Superior temporal gyrus (tissue), 1 donor: Measurements from ENCODE around the gene PARP9.

Source experiments
- DNase-seq: peaks from one replicate; pipeline ENCODE4 v3.0.0-alpha.2; 2016; ENCODE audit errors: extremely low spot score

Gene PARP9

DNA sequence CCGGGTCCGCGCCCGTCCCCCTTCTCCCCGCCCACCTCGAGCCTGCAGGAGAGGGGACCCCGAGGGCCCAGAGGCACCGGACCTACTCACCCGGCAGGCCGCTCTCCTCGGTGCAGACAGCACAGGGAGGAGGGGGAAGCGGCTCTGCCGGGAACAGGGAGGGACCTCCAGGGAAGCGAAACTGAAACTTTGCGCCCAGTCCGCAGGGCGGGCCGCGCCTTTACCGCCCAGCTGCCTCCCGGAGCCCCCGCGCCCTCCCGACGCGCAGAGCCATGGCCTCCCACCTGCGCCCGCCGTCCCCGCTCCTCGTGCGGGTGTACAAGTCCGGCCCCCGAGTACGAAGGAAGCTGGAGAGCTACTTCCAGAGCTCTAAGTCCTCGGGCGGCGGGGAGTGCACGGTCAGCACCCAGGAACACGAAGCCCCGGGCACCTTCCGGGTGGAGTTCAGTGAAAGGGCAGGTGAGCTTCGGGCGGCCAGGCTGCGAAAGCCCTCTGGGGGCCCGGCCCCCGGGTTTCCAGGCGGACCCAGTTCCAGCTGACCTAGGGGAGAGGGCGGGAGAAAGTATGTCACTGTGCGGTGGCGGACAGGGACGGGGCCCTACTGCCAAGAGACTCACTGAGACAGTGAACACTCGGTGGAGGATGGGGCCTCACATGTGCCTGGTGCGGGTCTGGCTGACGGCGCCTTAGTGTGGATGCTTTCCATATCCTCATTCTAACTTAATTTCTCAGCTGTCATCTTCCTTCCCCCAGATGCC is at the start of gene PARP9, which contains the start of gene DTX3L:
PARP9 (minus strand) TSS at position 146 of the 758 bp plus-strand sequence. CDS start 4,680 bp downstream, outside the sequence.
DTX3L (plus strand) TSS at position 184 of the 758 bp plus-strand sequence; CDS start at position 273, 89 bp downstream.
- DNase-seq, result peak; percentile 54

DNA sequence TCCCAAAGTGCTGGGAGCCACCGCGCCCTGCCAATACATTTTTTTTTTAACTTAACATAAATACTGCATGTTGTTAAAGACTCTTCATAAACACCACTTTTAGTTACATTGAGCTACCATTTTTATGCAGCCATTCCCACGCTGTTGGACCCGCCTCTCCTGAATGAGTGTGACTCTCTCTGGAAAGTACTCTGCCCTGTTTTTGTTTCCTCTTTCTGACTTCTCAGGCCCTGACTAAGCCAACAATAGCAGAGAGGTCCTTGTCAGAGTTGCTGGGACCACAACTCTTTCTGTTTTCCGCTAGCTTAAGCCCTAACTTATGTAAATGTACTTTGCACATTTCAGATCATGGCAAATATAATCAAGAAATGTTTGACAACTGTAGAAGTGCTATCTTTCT is 48.6 kb upstream of the PARP9 start:
- DNase-seq, result no peak

DNA sequence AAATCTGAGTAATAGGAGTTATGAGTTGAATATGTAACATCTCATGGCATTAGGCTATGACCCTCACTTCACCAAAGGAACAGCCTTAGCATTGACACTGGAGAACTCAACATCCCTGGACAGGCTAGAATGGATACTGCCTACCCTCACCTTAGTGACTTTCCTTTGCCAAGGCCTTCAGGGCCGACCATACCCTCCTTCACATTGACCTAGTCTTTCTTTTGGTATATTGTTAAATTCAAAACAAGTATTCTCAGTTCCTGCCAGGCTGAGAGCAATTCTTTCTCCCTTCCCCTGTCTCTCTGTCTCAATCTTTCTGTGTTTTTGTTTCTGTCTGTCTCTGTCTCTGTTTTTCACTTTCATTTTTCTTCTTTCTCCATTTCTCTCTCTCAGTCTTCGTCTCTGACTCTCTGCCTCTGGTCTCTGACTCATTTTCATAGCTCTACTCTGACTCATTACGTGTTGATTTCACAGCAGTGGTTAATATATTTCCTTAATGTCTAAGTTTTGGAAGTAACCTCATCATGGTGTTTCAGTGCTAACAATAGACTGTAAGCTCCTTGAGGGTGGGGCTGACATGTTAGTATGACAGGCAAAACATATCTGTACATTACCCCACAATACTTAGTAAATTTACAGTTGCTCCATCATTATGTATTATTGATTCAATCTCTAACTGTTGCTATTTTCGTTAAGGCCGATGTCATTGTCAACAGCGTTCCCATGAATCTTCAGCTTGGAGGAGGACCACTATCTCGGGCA is 45.9 kb upstream of the PARP9 start:
- no peak for DNase-seq

DNA sequence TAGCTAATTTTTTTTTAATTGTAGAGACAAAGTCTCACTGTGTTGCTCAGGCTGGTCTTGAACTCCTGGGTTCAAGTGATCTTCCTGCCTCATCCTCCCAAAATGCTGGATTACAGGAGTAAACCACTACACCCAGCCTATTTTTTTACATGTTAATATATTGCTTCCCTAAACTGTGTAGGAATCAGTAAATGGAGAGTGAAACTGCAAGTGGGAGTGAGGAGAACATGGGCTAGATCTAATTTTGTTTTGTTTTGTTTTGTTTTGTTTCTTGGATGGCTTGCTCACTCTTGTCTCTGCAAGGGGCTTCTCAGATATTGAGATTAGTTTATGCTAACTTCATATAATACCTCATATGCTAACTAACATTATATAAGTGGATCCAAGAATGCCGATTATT is 44.8 kb upstream of the PARP9 start:
- DNase-seq, result no peak

DNA sequence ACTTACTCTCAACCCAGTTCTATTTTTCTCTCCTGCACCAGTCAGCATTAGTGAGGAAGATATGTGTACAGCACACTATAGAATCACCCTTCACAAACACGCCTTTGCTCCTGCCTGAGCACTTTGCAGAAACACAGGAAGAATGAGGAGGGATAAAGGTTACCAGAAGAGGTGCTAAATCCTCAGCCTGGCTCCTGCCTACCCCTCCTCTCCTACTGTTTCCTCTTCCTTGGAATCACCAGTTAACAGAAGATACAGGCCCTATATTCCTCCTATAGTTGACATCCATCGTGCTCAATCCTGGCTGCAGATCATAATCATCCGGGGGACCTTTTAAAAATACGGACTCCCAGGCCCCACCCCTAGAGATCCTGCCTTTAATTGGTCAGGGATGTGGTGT is 42.2 kb upstream of the PARP9 start:
- DNase-seq, result no peak

DNA sequence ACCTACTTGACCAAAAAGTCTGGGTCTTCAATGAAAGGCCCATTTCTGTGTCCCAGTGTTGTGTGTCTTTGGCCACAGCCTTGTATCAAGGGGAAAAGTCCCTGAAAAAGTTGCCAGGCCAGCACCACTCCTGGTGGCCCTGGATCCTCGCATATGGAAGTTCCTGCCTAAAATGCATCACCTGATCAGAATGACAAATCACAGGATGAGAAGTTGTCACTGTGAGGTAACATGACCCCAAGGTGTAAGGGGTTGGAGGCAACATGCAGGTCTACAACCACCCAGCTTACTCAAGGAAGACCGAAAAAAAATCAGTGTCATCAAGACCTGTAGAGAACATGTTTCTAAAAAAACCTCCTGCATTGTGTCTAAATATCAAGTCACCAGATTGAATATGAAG is 39.0 kb upstream of the PARP9 start:
- DNase-seq, result no peak

DNA sequence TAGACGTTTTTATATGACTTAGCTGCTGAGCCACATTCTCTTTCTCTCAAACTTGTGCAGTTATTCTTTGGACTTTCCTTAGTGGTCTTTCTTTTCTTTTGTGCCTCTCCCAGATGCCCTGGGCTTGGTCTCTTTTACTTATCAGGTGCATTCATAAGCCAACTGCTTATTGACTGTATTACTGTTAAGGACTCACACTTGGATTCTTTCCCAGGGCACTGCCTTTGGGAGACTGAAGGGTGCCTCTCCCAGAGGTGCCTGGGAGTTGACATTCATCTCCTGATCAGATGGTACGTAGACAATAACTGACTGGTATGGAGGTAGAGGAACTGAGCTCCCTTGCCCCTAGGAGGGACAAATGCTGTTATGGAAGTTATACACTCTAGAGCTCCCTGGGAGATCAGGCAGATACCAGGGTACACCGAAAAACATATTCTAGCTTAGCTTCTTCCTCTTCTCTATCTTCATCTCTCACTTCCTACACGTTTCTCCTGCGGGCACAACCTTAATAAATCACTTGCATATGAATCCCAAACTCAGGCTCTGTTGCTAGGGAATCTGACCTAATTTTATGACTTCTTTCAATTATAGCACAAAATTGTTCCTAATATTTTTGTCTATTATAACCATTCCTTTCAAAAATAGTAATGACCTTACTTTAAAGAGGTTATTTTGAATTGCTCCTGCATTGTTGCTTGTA is 38.1 kb upstream of the PARP9 start:
- no peak for DNase-seq

DNA sequence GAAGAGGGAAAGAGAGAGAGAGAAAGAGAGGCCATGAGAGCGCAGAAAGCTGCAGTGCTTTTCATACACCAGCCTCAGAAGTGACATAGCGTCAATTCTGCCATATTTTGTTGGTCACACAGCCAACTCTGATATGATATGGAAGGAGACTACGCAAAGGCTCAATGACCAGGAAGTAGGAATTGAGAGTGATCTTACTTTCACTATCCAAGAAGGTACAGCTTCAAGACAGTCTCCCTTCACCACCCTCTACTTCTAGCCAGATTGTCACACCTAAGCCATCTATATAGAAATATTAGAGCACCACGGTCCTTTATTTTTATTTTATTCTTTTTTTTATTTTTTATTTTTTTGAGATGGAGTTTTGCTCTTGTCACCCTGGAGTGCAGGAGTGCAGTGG is 34.5 kb upstream of the PARP9 start:
- no peak for DNase-seq

DNA sequence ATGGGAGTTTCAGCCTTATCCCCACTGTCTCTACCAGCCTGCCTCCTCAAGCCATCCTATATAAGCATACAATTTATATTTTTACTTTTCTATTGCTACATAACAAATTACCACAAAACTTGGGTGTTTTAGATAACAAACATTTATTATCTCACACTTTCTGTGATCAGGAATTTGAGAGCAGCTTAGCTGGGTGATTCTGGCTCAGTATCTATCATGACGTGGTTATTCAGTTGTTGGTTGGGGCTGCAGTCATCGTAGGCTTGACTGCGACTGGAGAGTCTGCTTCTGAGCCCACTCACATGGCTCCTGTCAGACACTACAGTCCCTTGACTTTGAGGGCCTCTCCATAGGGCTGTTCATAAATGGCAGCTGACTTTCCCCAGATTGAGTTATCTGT is 34.1 kb upstream of the PARP9 start:
- no peak for DNase-seq

DNA sequence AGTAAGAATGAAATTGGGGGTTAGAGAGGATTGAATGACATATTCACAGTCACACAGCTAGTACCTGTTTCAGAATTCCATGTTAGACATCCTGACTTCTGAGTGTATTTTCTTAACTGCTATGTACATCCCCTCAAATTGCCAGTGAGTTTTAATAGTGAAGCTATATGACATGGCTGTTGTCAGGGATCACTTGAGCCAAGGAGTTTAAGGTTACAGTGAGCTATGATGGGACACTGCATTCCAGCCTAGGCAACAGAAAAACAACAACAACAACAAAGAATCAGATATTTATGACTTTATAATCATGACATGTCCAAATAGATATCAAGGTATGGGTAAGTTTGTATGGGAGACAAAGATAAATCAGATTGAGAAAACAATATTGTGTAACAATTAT is 29.9 kb upstream of the PARP9 start:
- DNase-seq, result no peak

DNA sequence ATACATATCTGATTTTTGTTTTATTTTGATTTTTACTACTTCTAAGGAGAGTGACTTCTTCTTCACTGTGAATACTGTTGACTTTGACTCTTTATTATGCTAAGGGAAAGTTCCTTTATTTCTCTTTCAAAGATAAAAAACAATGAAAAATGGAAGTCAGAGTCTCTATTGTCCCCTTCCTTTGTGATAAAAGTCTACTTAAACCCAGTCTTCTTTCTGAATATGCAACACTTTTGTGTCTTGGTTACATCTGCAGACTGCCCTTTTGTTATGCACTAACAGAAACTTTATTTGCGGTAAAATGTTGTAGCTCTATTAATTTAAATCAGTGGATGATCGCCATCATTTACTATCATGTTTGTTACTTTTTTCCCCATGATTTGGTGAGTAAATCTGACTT is 26.5 kb upstream of the PARP9 start:
- DNase-seq, result no peak

DNA sequence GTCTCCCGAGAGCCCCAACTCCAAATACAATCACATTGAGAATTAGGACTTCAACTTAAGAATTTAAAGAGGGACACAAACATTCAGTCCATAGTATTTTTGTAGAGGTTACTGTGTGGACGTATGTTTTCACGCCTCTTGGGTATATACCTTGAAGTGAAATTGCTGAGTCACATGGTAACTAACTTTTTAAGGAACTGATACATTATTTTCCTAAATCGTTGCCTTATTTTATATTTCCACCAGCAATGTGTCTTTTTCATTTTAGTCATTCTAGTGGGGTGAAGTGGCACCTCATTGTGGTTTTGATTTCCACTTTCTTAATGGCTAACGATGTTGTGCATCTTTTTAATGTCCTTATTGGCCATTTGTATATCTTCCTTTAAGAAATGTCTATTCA is 25.2 kb upstream of the PARP9 start:
- no peak for DNase-seq

DNA sequence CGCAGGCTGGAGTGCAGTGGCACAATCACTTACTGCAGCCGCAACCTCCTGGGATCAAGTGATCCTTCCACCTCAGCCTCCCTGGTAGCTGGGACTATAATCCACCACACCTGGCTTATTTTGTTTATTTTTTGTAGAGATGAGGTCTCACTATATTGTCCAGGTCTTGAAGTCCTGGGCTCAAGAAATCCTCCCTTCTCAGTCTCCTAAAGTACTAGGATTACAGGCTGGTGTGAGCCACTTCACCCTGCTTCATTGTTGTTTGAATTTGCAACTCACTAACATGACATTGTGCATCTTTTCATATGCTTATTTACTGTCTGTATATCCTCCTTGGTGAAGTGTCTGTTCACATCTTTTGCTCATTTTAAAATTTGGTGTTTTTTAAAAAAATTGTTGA is 23.5 kb upstream of the PARP9 start:
- no peak for DNase-seq

DNA sequence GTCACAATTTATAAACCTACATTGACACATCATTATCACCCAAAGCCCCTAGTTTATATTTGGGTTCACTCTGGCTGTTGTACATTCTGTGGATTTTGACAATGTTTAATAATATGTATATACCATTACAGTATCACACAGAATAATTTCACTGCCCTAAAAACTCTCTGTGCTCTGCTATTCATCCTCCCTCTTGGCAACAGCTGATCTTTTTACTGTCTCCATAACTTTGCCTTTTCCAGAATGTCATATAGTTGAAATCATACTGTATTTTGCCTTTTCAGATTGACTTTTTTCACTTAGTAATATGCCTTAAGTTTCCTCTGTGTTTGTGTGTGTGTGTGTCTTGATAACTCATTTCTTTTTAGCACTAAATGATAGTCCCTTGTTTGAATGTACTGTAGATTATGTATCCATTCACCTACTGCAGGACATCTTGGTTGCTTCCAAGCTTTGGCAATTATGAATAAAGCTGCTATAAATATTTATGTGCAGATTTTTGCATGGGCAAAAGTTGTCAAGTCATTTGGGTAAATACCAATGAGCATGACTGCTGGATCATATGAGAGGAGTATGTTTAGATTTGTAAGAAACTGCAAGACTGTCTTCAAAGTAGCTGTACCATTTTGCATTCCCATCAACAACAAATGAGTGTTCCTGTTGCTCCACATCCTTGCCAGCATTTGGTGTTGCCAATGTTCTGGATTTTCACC is 22.8 kb upstream of the PARP9 start:
- no peak for DNase-seq

DNA sequence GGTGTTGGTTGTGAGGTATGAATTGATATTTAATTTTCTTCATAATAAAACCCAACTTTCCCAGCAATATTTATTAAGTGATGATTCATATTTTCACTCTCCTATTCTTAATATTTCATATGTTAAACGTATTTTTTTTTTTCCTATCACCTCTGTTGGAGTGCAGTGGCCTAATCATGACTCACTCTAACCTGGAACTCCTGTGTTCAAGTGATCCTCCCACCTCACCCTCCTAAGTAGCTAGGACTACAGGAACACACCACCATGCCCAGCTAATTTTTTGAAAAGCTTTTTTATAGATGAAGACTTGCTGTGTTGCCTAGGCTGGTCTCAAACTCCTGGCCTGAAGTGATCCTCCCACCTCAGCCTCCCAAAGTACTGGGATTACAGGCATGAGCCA is 22.0 kb upstream of the PARP9 start:
- no peak for DNase-seq

DNA sequence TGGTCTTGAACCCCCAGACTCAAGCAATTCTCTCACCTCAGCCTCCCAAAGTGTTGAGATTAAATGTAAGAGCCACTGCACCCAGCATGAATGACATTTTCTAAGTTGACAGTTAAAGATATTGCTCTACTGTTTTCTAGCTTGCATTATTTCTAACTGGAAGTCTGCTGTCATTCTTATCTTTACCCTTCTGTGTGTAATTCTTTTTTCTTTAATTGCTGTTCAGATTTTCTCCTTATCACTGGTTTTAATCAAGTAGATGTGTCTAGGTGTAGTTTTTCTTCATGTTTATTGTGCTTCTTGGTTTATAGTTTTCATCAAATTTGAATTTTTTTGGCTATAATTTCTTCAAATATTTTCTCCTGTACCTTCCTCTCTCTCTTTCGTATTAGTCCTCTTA is 18.3 kb upstream of the PARP9 start:
- no peak for DNase-seq

DNA sequence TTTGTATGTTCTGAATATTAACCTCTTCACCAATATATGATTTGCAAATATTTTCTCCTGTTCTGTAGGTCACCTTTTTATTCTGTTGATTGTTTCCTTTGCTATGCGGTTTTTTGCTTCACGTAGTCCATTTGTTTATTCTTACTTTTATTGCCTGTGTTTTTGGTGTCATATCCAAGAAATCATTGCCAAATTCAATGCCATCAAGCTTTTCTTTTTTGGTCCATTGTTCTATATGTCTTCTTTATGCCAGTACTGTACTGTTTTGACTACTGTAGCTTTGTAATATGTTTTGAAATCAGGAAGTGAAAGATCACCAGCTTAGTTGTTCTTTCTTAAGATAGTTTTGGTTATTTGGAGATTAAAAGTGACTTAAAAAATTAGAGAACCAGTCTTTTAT is 17.5 kb upstream of the PARP9 start:
- DNase-seq, result no peak

DNA sequence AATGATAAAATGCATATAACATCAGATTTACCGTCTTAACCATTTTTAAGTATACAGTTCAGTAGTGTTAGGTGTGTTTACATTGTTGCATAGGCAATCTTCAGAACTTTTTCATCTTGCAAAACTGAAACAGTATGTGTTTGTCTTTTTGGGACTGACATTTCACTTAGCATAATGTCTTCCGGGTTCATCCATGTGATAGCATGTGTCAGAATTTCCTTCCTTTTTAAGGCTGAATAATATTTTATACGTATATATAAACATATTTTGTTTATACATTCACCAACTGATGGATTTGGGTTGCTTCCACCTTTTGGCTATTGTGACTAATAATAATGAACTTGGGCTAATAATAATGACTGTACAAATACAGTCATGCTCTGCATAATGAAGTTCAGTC is 16.4 kb upstream of the PARP9 start:
- no peak for DNase-seq

DNA sequence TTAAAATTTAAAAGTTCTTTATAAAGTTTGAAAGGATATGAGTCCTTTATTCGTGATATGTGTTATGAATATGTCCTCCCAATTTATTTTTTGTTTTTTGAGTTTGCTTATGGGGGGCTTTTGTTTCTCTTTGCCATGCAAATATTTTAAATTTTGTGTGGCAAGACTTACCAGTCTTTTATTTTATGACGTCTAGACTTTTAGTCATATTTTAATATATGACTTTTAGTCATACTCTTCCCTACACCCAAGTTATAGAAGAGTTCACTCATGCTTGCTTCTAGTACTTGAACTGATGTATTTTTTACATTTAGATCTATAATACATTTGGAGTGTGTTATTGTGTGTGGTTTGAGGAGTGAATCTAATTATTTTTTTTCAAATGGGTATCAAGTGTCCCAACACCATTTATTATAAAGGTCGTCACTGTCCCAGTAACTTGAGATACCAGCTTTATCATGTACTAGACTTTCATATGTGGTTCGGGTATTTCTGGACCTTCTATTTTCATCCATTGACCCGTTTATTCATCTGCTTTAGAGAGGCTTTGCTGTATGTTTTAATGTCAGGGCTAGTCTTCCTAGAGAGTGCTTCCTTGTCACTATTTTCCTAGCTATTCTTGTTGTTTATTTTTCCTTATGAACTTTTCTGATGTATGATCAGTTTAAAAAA is 14.1 kb upstream of the PARP9 start:
- DNase-seq, result no peak

DNA sequence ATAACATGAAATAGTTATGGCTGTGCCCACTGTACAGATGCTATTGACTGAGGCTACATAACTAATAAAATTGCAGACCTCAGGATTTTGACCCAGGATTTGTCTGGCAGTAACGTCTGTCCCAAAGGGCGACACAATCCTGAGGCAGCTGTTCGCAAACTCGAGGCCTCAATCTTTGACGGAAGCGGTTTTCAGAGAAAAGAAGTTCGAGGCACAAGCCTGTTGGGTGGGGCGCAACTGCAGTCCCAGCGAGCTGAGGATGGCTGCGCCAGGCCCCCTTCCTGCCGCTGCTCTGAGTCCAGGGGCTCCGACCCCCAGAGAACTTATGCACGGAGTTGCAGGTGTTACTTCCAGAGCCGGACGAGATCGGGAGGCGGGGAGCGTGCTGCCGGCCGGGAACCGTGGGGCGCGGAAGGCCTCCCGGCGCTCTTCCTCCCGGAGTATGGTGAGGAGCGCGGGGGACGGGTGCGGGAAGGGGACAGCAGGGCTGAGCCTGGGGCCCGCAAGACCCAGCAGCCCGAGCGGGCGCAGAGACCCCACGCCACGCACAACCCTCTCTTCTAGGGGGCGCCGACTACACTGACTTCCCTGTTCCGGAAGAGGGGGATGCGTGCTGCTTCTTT is 13.4 kb upstream of the PARP9 start, which contains the start of gene PARP15:
PARP15 (plus strand) TSS at position 242 of the 623 bp plus-strand sequence; CDS start at position 260, 18 bp downstream.
- DNase-seq, result no peak
